Neural progenitor cell (in vitro differentiated cells): Measurements from ENCODE around the gene IL15. TPM values are rescaled to one million over a fixed set of nuclear protein-coding genes. Genes with fewer than 3 reads are reported as not detected.
"Not testable (repeated sequence)": the region's sequence is repeated elsewhere in the genome, so short reads cannot be mapped to it uniquely, and the experiment has no call there.

Experiments
- DNase-seq: peaks from one replicate; pipeline ENCODE4 v3.0.0-alpha.2; 2016; ENCODE audit warnings: low spot score
- H2AFZ ChIP-seq: fragments of 200-600 bp; sonication (generic); replicated peaks from 2 replicates; pipeline ENCODE4 v1.6.1; 2016; ENCODE audit warnings: antibody characterized with exemption
- H3F3A ChIP-seq: fragments of 200-600 bp; sonication (generic); 2 replicates; pipeline ENCODE4 v1.6.1; 2016; ENCODE audit warnings: antibody characterized with exemption, low read depth
- H3K27ac ChIP-seq: fragments of 200-600 bp; sonication (generic); 2 replicates; pipeline ENCODE4 v1.5.1; 2016; ENCODE audit warnings: mild to moderate bottlenecking
- H3K27me3 ChIP-seq: fragments of 200-600 bp; sonication (generic); 2 replicates; pipeline ENCODE4 v1.6.1; 2016; ENCODE audit warnings: mild to moderate bottlenecking, moderate library complexity
- H3K36me3 ChIP-seq: fragments of 200-600 bp; sonication (generic); 2 replicates; pipeline ENCODE4 v1.5.1; 2016
- H3K4me1 ChIP-seq: fragments of 200-600 bp; sonication (generic); 2 replicates; pipeline ENCODE4 v1.6.1; 2016; ENCODE audit warnings: mixed run types
- H3K4me2 ChIP-seq: fragments of 200-600 bp; sonication (generic); 2 replicates; pipeline ENCODE4 v1.6.1; 2016
- H3K4me3 ChIP-seq: fragments of 200-600 bp; sonication (generic); 2 replicates; pipeline ENCODE4 v1.5.1; 2016
- H3K79me2 ChIP-seq: fragments of 200-600 bp; sonication (generic); 2 replicates; pipeline ENCODE4 v1.6.1; 2016; ENCODE audit warnings: low read depth
- H3K9ac ChIP-seq: fragments of 200-600 bp; sonication (generic); 2 replicates; pipeline ENCODE4 v1.6.1; 2016
- H3K9me3 ChIP-seq: fragments of 200-600 bp; sonication (generic); 2 replicates; pipeline ENCODE4 v1.5.1; 2016; ENCODE audit warnings: low read depth
- H4K20me1 ChIP-seq: fragments of 200-600 bp; sonication (generic); 2 replicates; pipeline ENCODE4 v1.6.1; 2016; ENCODE audit warnings: low read depth
- H3K27ac Mint-ChIP-seq: 3 replicates; pipeline ENCODE4 v1.8.0; 2021; ENCODE audit warnings: mixed read lengths
- H3K27me3 Mint-ChIP-seq: 2 replicates; pipeline ENCODE4 v1.8.0; 2022; ENCODE audit warnings: low read depth, mild to moderate bottlenecking, inconsistent platforms, moderate library complexity, mixed read lengths; ENCODE audit not compliant: insufficient read depth
- H3K36me3 Mint-ChIP-seq: 3 replicates; pipeline ENCODE4 v1.8.0; 2021; ENCODE audit warnings: mixed read lengths
- H3K4me1 Mint-ChIP-seq: 3 replicates; pipeline ENCODE4 v1.8.0; 2021; ENCODE audit warnings: mixed read lengths
- H3K4me3 Mint-ChIP-seq: 3 replicates; pipeline ENCODE4 v1.8.0; 2021; ENCODE audit warnings: mild to moderate bottlenecking, moderate library complexity, mixed read lengths
- H3K9me3 Mint-ChIP-seq: 3 replicates; pipeline ENCODE4 v1.8.0; 2020; ENCODE audit warnings: mixed read lengths
- EZH2 ChIP-seq: fragments of 200-600 bp; sonication (generic); IDR thresholded peaks from 2 replicates; pipeline ENCODE4 v1.6.1; 2017; ENCODE audit warnings: antibody characterized with exemption, mild to moderate bottlenecking, moderate library complexity
- EZH2phosphoT487 ChIP-seq: fragments of 200-600 bp; sonication (generic); IDR thresholded peaks from 2 replicates; pipeline ENCODE4 v1.6.1; 2017; ENCODE audit warnings: antibody characterized with exemption
- total RNA-seq: library from RNA; depleted of rRNA; stranded (reverse); fragments of >200 nt; gene quantifications from 2 replicates; pipeline ENCODE4 v1.2.3, GENCODE V29; 2015; ENCODE audit warnings: low replicate concordance
- TF ChIP-seq, protein P1 (sequence below): fragments of 200-600 bp; sonication (generic); IDR thresholded peaks from 2 replicates; pipeline ENCODE4 v1.5.1; 2017; ENCODE audit warnings: antibody characterized with exemption, mild to moderate bottlenecking

IL15 gene
- total RNA-seq, 1 donor from 2014 or later, result not detected

GRCh38 chr4:141614878-141615586, 21.4 kb upstream of the IL15 start:
- Histone ChIP-seq H3K4me1 (no peaks in the 10 kb centered on the region), H3K79me2 (no peaks in the 10 kb centered on the region), H3K27me3 (no peaks in the 10 kb centered on the region), H3K27ac (no peak overlapping the region), H2AFZ (no peak overlapping the region), H3K9me3 (no peaks in the 10 kb centered on the region), H3K4me2 (no peak overlapping the region), H3K9ac (no peak overlapping the region), H3F3A (no peaks in the 10 kb centered on the region), H3K36me3 (no peaks in the 10 kb centered on the region), H3K4me3 (no peak overlapping the region), H4K20me1 (no peaks in the 10 kb centered on the region)
- Mint-ChIP-seq H3K27ac (no peak overlapping the region), H3K4me3 (no peak overlapping the region), H3K4me1 (no peaks in the 10 kb centered on the region), H3K36me3 (no peaks in the 10 kb centered on the region), H3K27me3 (no peaks in the 10 kb centered on the region), H3K9me3 (peaks cover 5% of the 10 kb centered on the region)
- DNase-seq, result no peak
- TF ChIP-seq, protein P1, sequence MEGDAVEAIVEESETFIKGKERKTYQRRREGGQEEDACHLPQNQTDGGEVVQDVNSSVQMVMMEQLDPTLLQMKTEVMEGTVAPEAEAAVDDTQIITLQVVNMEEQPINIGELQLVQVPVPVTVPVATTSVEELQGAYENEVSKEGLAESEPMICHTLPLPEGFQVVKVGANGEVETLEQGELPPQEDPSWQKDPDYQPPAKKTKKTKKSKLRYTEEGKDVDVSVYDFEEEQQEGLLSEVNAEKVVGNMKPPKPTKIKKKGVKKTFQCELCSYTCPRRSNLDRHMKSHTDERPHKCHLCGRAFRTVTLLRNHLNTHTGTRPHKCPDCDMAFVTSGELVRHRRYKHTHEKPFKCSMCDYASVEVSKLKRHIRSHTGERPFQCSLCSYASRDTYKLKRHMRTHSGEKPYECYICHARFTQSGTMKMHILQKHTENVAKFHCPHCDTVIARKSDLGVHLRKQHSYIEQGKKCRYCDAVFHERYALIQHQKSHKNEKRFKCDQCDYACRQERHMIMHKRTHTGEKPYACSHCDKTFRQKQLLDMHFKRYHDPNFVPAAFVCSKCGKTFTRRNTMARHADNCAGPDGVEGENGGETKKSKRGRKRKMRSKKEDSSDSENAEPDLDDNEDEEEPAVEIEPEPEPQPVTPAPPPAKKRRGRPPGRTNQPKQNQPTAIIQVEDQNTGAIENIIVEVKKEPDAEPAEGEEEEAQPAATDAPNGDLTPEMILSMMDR, result no peak
- TF ChIP-seq EZH2 (no peak), EZH2phosphoT487 (no peak)

- not testable (repeated sequence) for H3K27ac Mint-ChIP-seq
Observed at GRCh38 chr4:141615587-141615918, 20.8 kb upstream of the IL15 start.

GRCh38 chr4:141620715-141621114, 15.7 kb upstream of the IL15 start:
- Histone ChIP-seq H3K4me3 (no peak overlapping the region), H3F3A (no peaks in the 10 kb centered on the region), H3K9me3 (no peaks in the 10 kb centered on the region), H3K36me3 (no peaks in the 10 kb centered on the region), H3K27me3 (no peaks in the 10 kb centered on the region), H3K27ac (no peak overlapping the region), H4K20me1 (no peaks in the 10 kb centered on the region), H3K4me1 (no peaks in the 10 kb centered on the region), H3K4me2 (no peak overlapping the region), H3K9ac (no peak overlapping the region), H3K79me2 (no peaks in the 10 kb centered on the region), H2AFZ (no peak overlapping the region)
- Mint-ChIP-seq H3K27me3 (peaks cover 2% of the 10 kb centered on the region), H3K4me1 (peaks cover 17% of the 10 kb centered on the region), H3K4me3 (no peak overlapping the region), H3K36me3 (no peaks in the 10 kb centered on the region), H3K27ac (no peak overlapping the region), H3K9me3 (peaks cover 5% of the 10 kb centered on the region)
- no peak for DNase-seq
- TF ChIP-seq EZH2 (no peak), EZH2phosphoT487 (no peak)
- TF ChIP-seq, protein P1, result no peak

More at GRCh38 chr4:141615587-141615918, 20.8 kb upstream of the IL15 start:
- not testable (repeated sequence) for DNase-seq, H4K20me1 ChIP-seq, H3K4me1 ChIP-seq, H3K9ac ChIP-seq, H3K9me3 Mint-ChIP-seq, H3K36me3 Mint-ChIP-seq, H3F3A ChIP-seq, H3K36me3 ChIP-seq, H3K27ac ChIP-seq, H3K9me3 ChIP-seq, H3K4me2 ChIP-seq, H3K4me3 Mint-ChIP-seq, H3K4me3 ChIP-seq, H3K4me1 Mint-ChIP-seq, H2AFZ ChIP-seq, H3K27me3 ChIP-seq, H3K27me3 Mint-ChIP-seq, H3K79me2 ChIP-seq

DNA sequence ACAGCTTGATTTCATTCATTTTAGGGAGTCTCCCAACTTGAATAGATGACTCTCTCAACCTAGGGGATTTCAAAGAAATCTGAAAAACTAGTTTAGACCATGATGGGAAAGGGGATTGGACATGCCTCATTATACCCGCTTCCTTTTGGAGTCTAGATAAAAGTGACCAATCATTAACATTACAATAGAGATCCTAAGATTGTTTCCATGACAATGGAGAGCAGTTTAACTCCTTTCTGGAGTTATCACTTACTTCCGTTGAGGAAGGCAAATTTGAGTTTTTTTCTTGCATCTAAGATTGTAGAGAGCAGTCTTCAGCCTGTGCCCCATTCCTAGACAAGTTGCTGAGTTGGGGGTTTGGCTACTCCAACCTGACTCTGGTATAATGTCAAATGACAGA, 11.4 kb upstream of the IL15 start:
- peaks cover 17% of the 10 kb centered on the region for H3K4me1 Mint-ChIP-seq
- Histone ChIP-seq H3K4me2 (no peak overlapping the region), H4K20me1 (no peaks in the 10 kb centered on the region), H3K4me1 (no peaks in the 10 kb centered on the region), H2AFZ (no peak overlapping the region), H3K27me3 (no peaks in the 10 kb centered on the region), H3F3A (no peaks in the 10 kb centered on the region), H3K79me2 (no peaks in the 10 kb centered on the region), H3K4me3 (no peak overlapping the region), H3K9ac (no peak overlapping the region), H3K27ac (no peak overlapping the region), H3K36me3 (no peaks in the 10 kb centered on the region), H3K9me3 (no peaks in the 10 kb centered on the region)
- no peaks in the 10 kb centered on the region for H3K36me3 Mint-ChIP-seq
- H3K9me3 Mint-ChIP-seq, result no peaks in the 10 kb centered on the region
- H3K4me3 Mint-ChIP-seq, result no peak overlapping the region
- DNase-seq, result peak; percentile 9
- TF ChIP-seq EZH2, result no peak
- TF ChIP-seq, protein P1, result no peak
- TF ChIP-seq EZH2phosphoT487, result no peak
- no peak overlapping the region for H3K27ac Mint-ChIP-seq
- H3K27me3 Mint-ChIP-seq, result peaks cover 2% of the 10 kb centered on the region
